ENCODE results near the gene CYB561D2. TPM values are rescaled to one million over a fixed set of nuclear protein-coding genes. Genes with fewer than 3 reads are reported as not detected.

CYB561D2 gene
- total and polyA plus RNA-seq, 8 donors = 8.5 to 28.3 (median 11.2) TPM

GRCh38 chr3:50323092-50323600, 27.5 kb upstream of the CYB561D2 start:
- DNase-seq (peak in 1 of 4 donors; percentile 58), ATAC-seq (no peak)
- Histone ChIP-seq H3K4me1 (peaks cover 39 to 84% of the 10 kb centered on the region in 2 donors), H3K27me3 (no peaks in the 10 kb centered on the region), H3K36me3 (peaks cover 0 to 36% of the 10 kb centered on the region in 2 donors), H3K4me3 (peak overlapping the region in 1 of 2 donors; percentile 91), H3K9me3 (no peaks in the 10 kb centered on the region), H3K27ac (peak overlapping the region; percentile 90 to 93)
- intact Hi-C loops (cut with DNase I) = no loop called here
- no peak for TF ChIP-seq CTCF (IDR thresholded peaks at IDR 0.05)

DNA sequence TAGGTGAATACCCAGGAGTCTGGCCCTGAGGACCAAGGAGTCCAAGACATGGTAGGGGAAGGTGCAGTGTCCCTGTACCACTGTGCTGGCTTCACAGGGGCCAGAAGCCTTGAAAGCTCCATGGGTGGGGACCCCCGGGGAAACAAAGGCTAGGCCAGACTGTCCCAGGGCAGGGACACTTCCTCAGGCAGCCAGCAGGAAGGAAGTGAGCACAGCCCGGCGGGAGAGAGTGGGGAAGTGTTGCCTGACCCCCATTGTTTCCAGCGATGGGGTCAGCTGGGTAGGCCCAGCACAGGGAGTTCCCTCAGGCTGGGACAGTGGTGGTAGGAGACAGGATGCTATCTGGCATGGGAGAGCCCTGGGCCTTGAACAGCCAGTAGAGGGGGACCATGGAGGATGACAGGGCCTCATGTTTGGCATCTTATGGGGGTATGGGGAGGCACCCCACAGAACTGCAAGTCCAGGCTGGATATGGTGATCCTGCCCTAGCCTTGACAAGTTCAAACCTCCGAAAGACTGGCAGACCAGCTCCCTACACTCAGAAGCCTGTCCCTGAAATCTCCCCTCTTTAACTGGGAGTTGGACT, 27.0 kb upstream of the CYB561D2 start:
- peak in 1 of 2 donors; percentile 17 for TF ChIP-seq CTCF (IDR thresholded peaks at IDR 0.05)
- Histone ChIP-seq H3K27me3 (no peaks in the 10 kb centered on the region), H3K36me3 (peaks cover 0 to 30% of the 10 kb centered on the region in 2 donors), H3K27ac (peak overlapping the region; percentile 90 to 93), H3K4me3 (peak overlapping the region in 1 of 2 donors; percentile 91), H3K4me1 (peaks cover 33 to 84% of the 10 kb centered on the region in 2 donors), H3K9me3 (no peaks in the 10 kb centered on the region)
- DNase-seq = peak in 1 of 4 donors; percentile 39
- intact Hi-C loops (cut with DNase I) = no loop called here
- no peak for ATAC-seq

DNA sequence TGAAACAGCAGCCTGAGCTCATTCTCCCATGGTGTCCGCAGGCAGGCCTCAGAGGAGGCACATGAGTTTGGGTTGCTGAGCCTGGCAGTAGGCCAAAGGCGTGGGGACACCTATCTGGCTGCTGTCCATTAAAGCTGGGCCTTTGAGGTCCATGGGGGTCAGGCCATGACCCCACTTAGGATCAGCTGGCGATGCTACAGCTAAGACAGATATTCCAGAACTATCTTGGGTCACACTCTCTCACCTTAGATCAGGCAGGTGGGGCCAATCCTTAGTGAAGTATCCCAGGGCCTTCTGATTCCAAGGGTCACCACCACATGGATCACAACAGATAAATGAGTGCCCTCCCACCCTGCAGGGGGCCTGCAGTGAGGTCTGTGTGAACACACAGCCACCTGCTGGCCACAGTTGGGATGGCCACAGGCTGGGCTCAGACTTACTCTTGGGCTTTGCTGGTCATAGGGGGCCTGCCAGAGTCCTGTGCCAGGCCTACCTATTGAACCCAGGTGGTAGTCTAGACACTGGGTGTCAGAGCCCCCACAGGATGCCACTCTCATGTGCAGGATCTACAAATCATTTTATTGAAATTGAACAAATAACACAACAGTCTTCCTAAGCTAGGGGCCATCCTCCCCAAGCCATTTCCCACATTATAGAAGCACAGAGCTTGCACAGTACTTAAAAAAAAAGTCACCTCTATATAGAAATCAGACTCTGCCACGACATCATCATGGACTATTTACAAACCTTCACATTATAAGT, 26.1 kb upstream of the CYB561D2 start:
- Histone ChIP-seq H3K27me3 (no peaks in the 10 kb centered on the region), H3K9me3 (no peaks in the 10 kb centered on the region), H3K27ac (peak overlapping the region; percentile 90 to 93), H3K4me1 (peaks cover 25 to 78% of the 10 kb centered on the region in 2 donors), H3K36me3 (peaks cover 0 to 27% of the 10 kb centered on the region in 2 donors), H3K4me3 (peak overlapping the region in 1 of 2 donors; percentile 91)
- intact Hi-C loops (cut with DNase I) = no loop called here
- peak; percentile 77 to 91 for TF ChIP-seq CTCF (IDR thresholded peaks at IDR 0.05)
- DNase-seq (peak in 2 of 4 donors; percentile 69 to 90), ATAC-seq (peak; percentile 4)

GRCh38 chr3:50325113-50325480, 25.6 kb upstream of the CYB561D2 start:
- Histone ChIP-seq H3K27me3 (no peaks in the 10 kb centered on the region), H3K9me3 (no peaks in the 10 kb centered on the region), H3K4me3 (no peak overlapping the region), H3K27ac (peak overlapping the region in 1 of 2 donors; percentile 93), H3K4me1 (peaks cover 19 to 73% of the 10 kb centered on the region in 2 donors), H3K36me3 (peaks cover 0 to 29% of the 10 kb centered on the region in 2 donors)
- no peak for TF ChIP-seq CTCF (IDR thresholded peaks at IDR 0.05)
- intact Hi-C loops (cut with DNase I) = no loop called here
- ATAC-seq (no peak), DNase-seq (no peak)

All from left lung (tissue), 10 donors.